GM18861 (cell line): ENCODE data around the gene FRAT1.

Source experiments
- ATAC-seq: cut with Tn5 transposase; IDR thresholded peaks from one replicate; pipeline ENCODE4 v1.9.1; 2021; ENCODE audit not compliant: unreplicated experiment

Gene FRAT1

DNA sequence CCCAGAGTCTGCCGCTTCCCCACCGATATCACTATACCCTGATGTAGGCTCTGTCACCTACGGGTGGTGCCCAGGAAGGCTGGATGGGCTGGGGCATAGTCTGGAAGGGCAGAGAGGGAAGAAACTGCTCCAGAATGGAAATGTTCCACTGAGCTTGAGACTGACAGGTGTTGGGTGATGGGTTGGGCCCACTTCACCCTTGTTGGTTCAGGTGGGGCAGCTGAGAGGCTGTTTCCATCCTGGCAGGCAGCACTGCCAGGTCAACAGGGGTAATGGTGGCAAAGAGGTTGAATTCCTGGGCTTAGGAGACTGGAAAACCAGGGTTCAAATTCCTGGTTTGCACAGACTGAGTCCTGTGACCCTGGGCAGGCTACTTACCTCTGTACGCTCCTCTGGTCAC is 44.0 kb downstream of the FRAT1 start:
- ATAC-seq = no peak

GRCh38 chr10:97365761-97366351 is 46.8 kb downstream of the FRAT1 start:
- ATAC-seq = no peak

DNA sequence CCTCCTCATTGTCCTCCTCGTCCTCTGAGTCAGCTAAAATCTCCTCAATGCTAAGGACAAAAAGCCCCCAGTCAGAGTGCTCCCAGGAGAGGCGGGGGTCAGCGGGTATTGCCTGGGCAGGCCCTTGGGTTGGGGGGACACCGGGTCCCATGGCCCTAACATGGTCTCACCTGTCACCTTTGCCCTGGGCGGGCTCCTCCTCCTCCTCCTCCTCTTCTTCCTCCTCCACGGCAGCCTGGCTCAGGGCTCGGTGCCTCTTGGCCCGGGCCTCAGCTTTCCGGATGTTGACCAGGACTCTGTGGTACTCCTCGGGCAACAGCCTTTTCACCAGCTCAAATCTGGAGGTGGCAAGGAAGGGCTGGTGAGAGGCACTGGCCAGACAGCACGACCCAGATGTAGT is 47.5 kb downstream of the FRAT1 start:
- no peak for ATAC-seq

DNA sequence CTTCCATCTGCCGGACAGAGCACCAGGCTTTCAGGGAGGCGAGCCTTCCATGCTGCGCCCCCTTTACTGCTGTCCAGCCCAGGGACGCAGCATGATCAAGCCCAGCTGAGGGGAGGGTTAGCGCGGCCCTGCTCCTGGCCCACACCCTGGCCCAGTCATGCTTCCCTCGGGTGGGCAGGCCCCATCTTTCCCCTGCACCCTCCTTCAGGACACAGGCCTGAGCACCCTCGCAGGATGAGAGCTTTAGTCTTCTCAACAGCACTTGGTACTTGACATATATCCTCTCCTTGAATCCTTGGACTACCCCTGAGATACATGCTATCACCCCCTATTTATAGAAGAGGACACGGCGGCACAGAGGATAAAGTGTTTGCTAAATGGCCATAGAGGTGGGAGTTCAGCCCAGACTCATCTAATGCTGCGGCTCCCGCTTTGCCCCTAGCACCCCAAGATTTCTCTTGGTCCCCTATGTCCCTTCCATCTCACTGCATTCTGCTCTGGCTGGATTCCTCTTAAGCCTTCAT is 48.1 kb downstream of the FRAT1 start:
- no peak for ATAC-seq
